Gastroesophageal sphincter (tissue), 3 donors: Measurements from ENCODE around the gene PDX1.

ENCODE experiments used
- CTCF ChIP-seq, 4 experiments: fragments of 200-600 bp in 2 of 4; fragments of 450-650 bp in 2 of 4; sonication (generic) in 1 of 4; IDR thresholded peaks; one replicate each; pipeline ENCODE4 v1.5.1; 2017 to 2019; ENCODE audit warnings: antibody characterized with exemption in 4 of 4, mild to moderate bottlenecking in 2 of 4, moderate library complexity in 2 of 4
- POLR2A ChIP-seq, 2 donors: fragments of 450-650 bp; IDR thresholded peaks; one replicate each; pipeline ENCODE4 v1.6.1; 2017; ENCODE audit warnings: antibody characterized with exemption in 2 of 2, mild to moderate bottlenecking in 2 of 2, moderate library complexity in 1 of 2
- POLR2AphosphoS5 ChIP-seq: sonication (generic); formaldehyde crosslinking; IDR thresholded peaks from one replicate; pipeline ENCODE4 v1.6.1; 2017; ENCODE audit warnings: antibody characterized with exemption

- TF ChIP-seq POLR2A (IDR thresholded peaks at IDR 0.05) (no peak), CTCF (IDR thresholded peaks at IDR 0.05) (no peak), POLR2AphosphoS5 (no peak)
Measured at GRCh38 chr13:27909378-27909777, 10.4 kb upstream of the PDX1 start.
